Measurements from ENCODE around the gene ITGA3. TPM values are rescaled to one million over a fixed set of nuclear protein-coding genes. Genes with fewer than 3 reads are reported as not detected.

Gene ITGA3
- total RNA-seq, 2 experiments from 2014 or later: 2.3 to 2.4 TPM

GRCh38 chr17:50100921-50101345 lies 45.0 kb downstream of the ITGA3 start:
- no peak overlapping the region for H3K27ac ChIP-seq (ENCODE audit: low read depth in 1 of 2, low read length in 2 of 2)
- CTCF ChIA-PET: no interaction called here
- H3K27me3 ChIP-seq (ENCODE audit: control insufficient read depth in 1 of 2, insufficient read depth in 2 of 2, low read length in 2 of 2): no peaks in the 10 kb centered on the region
- peaks cover 36% of the 10 kb centered on the region for H3K36me3 Mint-ChIP-seq (ENCODE audit: low read depth)
- H3K4me3 Mint-ChIP-seq: no peak overlapping the region
- H3K4me3 ChIP-seq (ENCODE audit: low read length): no peak overlapping the region
- no peaks in the 10 kb centered on the region for H3K9me3 Mint-ChIP-seq
- H3K4me1 Mint-ChIP-seq (ENCODE audit: low read depth): peaks cover 19% of the 10 kb centered on the region
- no peaks in the 10 kb centered on the region for H3K9me3 ChIP-seq (ENCODE audit: control insufficient read depth in 1 of 2, insufficient read depth in 1 of 2, low read length in 2 of 2)
- H3K4me1 ChIP-seq (ENCODE audit: insufficient read depth, low read length): peaks cover 15% of the 10 kb centered on the region
- no peak overlapping the region for H3K27ac Mint-ChIP-seq
- no peak for TF ChIP-seq CTCF (IDR thresholded peaks at IDR 0.05)
- H3K36me3 ChIP-seq (ENCODE audit: insufficient read depth, low read length): peaks cover 41% of the 10 kb centered on the region
- DNase-seq (no peak), ATAC-seq (ENCODE audit: poor library complexity) (no peak)
- intact Hi-C loops (cut with DNase I, micrococcal nuclease): no loop called here
- POLR2A ChIA-PET: no interaction called here
- no peaks in the 10 kb centered on the region for H3K27me3 Mint-ChIP-seq

- no peak for TF ChIP-seq CTCF (IDR thresholded peaks at IDR 0.05)
- ChIA-PET CTCF (no interaction called here), POLR2A (no interaction called here)
- H3K4me1 Mint-ChIP-seq (ENCODE audit: low read depth): peaks cover 13% of the 10 kb centered on the region
- peaks cover 41% of the 10 kb centered on the region for H3K36me3 Mint-ChIP-seq (ENCODE audit: low read depth)
- Histone ChIP-seq H3K4me3 (ENCODE audit: low read length) (no peak overlapping the region), H3K4me1 (ENCODE audit: insufficient read depth, low read length) (peaks cover 8% of the 10 kb centered on the region), H3K27ac (ENCODE audit: low read depth in 1 of 2, low read length in 2 of 2) (no peak overlapping the region), H3K36me3 (ENCODE audit: insufficient read depth, low read length) (peaks cover 44% of the 10 kb centered on the region), H3K27me3 (ENCODE audit: control insufficient read depth in 1 of 2, insufficient read depth in 2 of 2, low read length in 2 of 2) (no peaks in the 10 kb centered on the region), H3K9me3 (ENCODE audit: control insufficient read depth in 1 of 2, insufficient read depth in 1 of 2, low read length in 2 of 2) (no peaks in the 10 kb centered on the region)
- H3K4me3 Mint-ChIP-seq: no peak overlapping the region
- ATAC-seq (ENCODE audit: poor library complexity) (no peak), DNase-seq (no peak)
- intact Hi-C loops (cut with DNase I, micrococcal nuclease): no loop called here
- H3K27ac Mint-ChIP-seq: no peak overlapping the region
- H3K9me3 Mint-ChIP-seq: no peaks in the 10 kb centered on the region
- no peaks in the 10 kb centered on the region for H3K27me3 Mint-ChIP-seq
Measured at GRCh38 chr17:50101346-50102163, 45.6 kb downstream of the ITGA3 start.

- ChIA-PET POLR2A (no interaction called here), CTCF (interaction anchor here (2.4 kb wide), 1 partner anchor 8 kb away, joined by 9 read pairs; no protein-coding TSS in a partner anchor)
- H3K36me3 ChIP-seq (ENCODE audit: insufficient read depth, low read length): peaks cover 48% of the 10 kb centered on the region
- H3K4me1 ChIP-seq (ENCODE audit: insufficient read depth, low read length): peaks cover under 1% of the 10 kb centered on the region
- no peaks in the 10 kb centered on the region for H3K27me3 Mint-ChIP-seq
- ATAC-seq (ENCODE audit: poor library complexity) (no peak), DNase-seq (no peak)
- H3K27ac ChIP-seq (ENCODE audit: low read depth in 1 of 2, low read length in 2 of 2): no peak overlapping the region
- TF ChIP-seq CTCF (IDR thresholded peaks at IDR 0.05): no peak
- no peaks in the 10 kb centered on the region for H3K9me3 Mint-ChIP-seq
- peaks cover 12% of the 10 kb centered on the region for H3K4me1 Mint-ChIP-seq (ENCODE audit: low read depth)
- no peak overlapping the region for H3K4me3 ChIP-seq (ENCODE audit: low read length)
- intact Hi-C loops (cut with DNase I, micrococcal nuclease): no loop called here
- H3K4me3 Mint-ChIP-seq: no peak overlapping the region
- no peaks in the 10 kb centered on the region for H3K27me3 ChIP-seq (ENCODE audit: control insufficient read depth in 1 of 2, insufficient read depth in 2 of 2, low read length in 2 of 2)
- H3K36me3 Mint-ChIP-seq (ENCODE audit: low read depth): peaks cover 47% of the 10 kb centered on the region
- H3K9me3 ChIP-seq (ENCODE audit: control insufficient read depth in 1 of 2, insufficient read depth in 1 of 2, low read length in 2 of 2): no peaks in the 10 kb centered on the region
- H3K27ac Mint-ChIP-seq: no peak overlapping the region
Measured at GRCh38 chr17:50102164-50102991, 46.5 kb downstream of the ITGA3 start.

Data from CD4-positive, alpha-beta T cell (primary cell).